Activated CD4-positive, alpha-beta T cell treated with anti-CD3 and anti-CD28 coated beads, Interleukin-2, amount 50 U/mL, for 24 hours (primary cell): ENCODE measurements around the gene IL5.

ENCODE experiments used
- DNase-seq, 2 donors: peaks; one replicate each; pipeline ENCODE4 v3.0.0-alpha.2; 2020; ENCODE audit warnings: low read depth in 1 of 2, low spot score in 1 of 2

IL5 gene

GRCh38 chr5:132499440-132500243, 43.7 kb downstream of the IL5 start:
- DNase-seq, result no peak

- no peak for DNase-seq
These were observed 44.5 kb downstream of the IL5 start for GRCh38 chr5:132498686-132499271.

- no peak for DNase-seq
These were observed 45.2 kb downstream of the IL5 start for GRCh38 chr5:132498152-132498551.

- DNase-seq, result no peak
These were observed 45.8 kb downstream of the IL5 start for GRCh38 chr5:132497488-132497997.

- peak in 1 of 2 donors; percentile 51 for DNase-seq
These were observed 46.5 kb downstream of the IL5 start for GRCh38 chr5:132496631-132497487.

GRCh38 chr5:132496191-132496630, 47.1 kb downstream of the IL5 start:
- peak; percentile 69 to 84 for DNase-seq

GRCh38 chr5:132495667-132496190, 47.6 kb downstream of the IL5 start:
- DNase-seq, result peak; percentile 62 to 70

- no peak for DNase-seq
These were observed 49.5 kb downstream of the IL5 start for GRCh38 chr5:132493821-132494220.

- no peak for DNase-seq
These were observed 50.1 kb downstream of the IL5 start for GRCh38 chr5:132493241-132493640.

GRCh38 chr5:132492386-132493125, 50.8 kb downstream of the IL5 start:
- DNase-seq, result no peak
